LNCaP clone FGC (cell line): ENCODE measurements around the gene NSA2.

Source experiments
- DNase-seq: peaks from one replicate; pipeline ENCODE4 v3.0.0-alpha.2; 2011; ENCODE audit warnings: low read depth
- H3K4me3 ChIP-seq: 2 replicates; pipeline ENCODE4 v1.5.1; 2011; ENCODE audit warnings: mild to moderate bottlenecking, low read depth, low read length, control low read depth
- TF ChIP-seq, protein P1 (sequence below): IDR thresholded peaks from 2 replicates; pipeline ENCODE4 v1.5.1; 2012; ENCODE audit warnings: mild to moderate bottlenecking; ENCODE audit not compliant: control insufficient read depth, insufficient read depth; ENCODE audit errors: extremely low read depth

Gene NSA2

DNA sequence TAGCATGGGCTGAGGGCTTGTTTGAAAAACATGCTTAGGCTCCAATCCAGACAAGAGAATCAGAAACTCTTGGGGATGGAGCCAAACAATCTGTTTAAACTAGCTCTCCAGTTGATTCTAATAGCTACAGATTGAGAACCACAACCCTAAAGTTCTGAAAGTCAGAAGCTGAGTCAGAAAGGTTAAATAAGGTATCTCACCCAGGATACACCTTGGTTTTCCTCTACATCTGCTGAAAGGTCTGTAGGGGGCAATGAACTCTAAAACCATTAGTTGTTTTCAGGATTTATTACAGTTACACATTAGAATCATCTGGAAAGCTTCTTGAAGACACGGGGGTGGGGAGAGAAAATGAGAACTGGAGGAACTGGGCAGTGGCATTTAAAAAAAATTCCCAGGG, 5.8 kb upstream of the NSA2 start:
- TF ChIP-seq, protein P1, sequence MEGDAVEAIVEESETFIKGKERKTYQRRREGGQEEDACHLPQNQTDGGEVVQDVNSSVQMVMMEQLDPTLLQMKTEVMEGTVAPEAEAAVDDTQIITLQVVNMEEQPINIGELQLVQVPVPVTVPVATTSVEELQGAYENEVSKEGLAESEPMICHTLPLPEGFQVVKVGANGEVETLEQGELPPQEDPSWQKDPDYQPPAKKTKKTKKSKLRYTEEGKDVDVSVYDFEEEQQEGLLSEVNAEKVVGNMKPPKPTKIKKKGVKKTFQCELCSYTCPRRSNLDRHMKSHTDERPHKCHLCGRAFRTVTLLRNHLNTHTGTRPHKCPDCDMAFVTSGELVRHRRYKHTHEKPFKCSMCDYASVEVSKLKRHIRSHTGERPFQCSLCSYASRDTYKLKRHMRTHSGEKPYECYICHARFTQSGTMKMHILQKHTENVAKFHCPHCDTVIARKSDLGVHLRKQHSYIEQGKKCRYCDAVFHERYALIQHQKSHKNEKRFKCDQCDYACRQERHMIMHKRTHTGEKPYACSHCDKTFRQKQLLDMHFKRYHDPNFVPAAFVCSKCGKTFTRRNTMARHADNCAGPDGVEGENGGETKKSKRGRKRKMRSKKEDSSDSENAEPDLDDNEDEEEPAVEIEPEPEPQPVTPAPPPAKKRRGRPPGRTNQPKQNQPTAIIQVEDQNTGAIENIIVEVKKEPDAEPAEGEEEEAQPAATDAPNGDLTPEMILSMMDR: no peak
- no peak overlapping the region for H3K4me3 ChIP-seq
- no peak for DNase-seq

DNA sequence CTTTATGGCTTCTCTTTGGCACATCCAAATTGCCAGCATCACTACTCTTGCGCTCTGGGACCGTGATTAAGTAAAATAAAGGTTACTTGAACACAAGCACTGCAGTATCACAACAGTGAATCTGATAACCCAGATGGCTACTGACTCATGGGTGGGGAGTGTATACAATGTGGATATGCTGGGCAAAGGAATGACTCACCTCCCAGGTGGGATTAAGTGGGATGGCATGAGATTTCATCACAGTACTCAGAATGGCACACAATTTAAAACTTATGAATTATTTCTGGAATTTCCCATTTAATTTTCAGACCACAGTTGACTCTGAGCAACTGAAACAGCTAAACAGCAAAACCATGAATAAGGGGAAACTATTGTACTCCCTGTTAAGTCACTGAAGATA, 4.5 kb upstream of the NSA2 start:
- H3K4me3 ChIP-seq: no peak overlapping the region
- DNase-seq: no peak
- TF ChIP-seq, protein P1: no peak

GRCh38 chr5:74763504-74763903, 3.5 kb upstream of the NSA2 start:
- DNase-seq: no peak
- TF ChIP-seq, protein P1: no peak

GRCh38 chr5:74765201-74765600, 1.8 kb upstream of the NSA2 start:
- no peak overlapping the region for H3K4me3 ChIP-seq
- TF ChIP-seq, protein P1: no peak
- DNase-seq: no peak

More at GRCh38 chr5:74763504-74763903, 3.5 kb upstream of the NSA2 start:
- H3K4me3 ChIP-seq: no peak overlapping the region

GRCh38 chr5:74765929-74766328, 1.1 kb upstream of the NSA2 start:
- TF ChIP-seq, protein P1: no peak
- no peak for DNase-seq
- H3K4me3 ChIP-seq: peak overlapping the region; percentile 93

GRCh38 chr5:74766418-74766848, 616 bp upstream of the NSA2 start:
- DNase-seq: no peak
- TF ChIP-seq, protein P1: peak; percentile 36
- H3K4me3 ChIP-seq: peak overlapping the region; percentile 93

- peak overlapping the region; percentile 93 for H3K4me3 ChIP-seq
- TF ChIP-seq, protein P1: no peak
- DNase-seq: peak; percentile 50
Observed at GRCh38 chr5:74767579-74767913, 497 bp downstream of the NSA2 start.
